A549 (cell line): Measurements from ENCODE around the gene TSC2. TPM values are rescaled to one million over a fixed set of nuclear protein-coding genes. Genes with fewer than 3 reads are reported as not detected.

Experiments used
- ATAC-seq, 2 experiments: fragments of 200-7000 bp in 1 of 2; fragments of >200 bp in 1 of 2; cut with Nextera tagmentation in 1 of 2; cut with Tn5 transposase in 1 of 2; 3 replicates each; pipeline versions ENCODE4 v1.8.0 to v1.9.1; 2018 to 2020; ENCODE audit warnings: mild to moderate bottlenecking in 1 of 2, moderate library complexity in 1 of 2
- CTCF ChIA-PET: fragments of 300-600 bp; sonication (Branson Sonifier 250); formaldehyde crosslinking; extraction: SDS; loops from one replicate; lab custom pipeline; 2021; ENCODE audit warnings: antibody characterized with exemption, inconsistent platforms; lab: Yijun Ruan, JAX
- POLR2A ChIA-PET: fragments of 350-600 bp; formaldehyde crosslinking; extraction: SDS; loops from one replicate; lab custom pipeline; 2021; ENCODE audit warnings: antibody characterized with exemption, inconsistent platforms; lab: Yijun Ruan, JAX
- DNase-seq, 2 experiments: peaks; one replicate each; pipeline versions ENCODE4 v3.0.0 to v3.0.0-alpha.2; 2011 to 2016; ENCODE audit warnings: low read depth in 1 of 2, low spot score in 1 of 2
- FAIRE-seq: peaks from 2 replicates; lab custom pipeline; 2011; peaks lifted over from hg19 to GRCh38; lab: Jason Lieb, UNC
- H3K27ac ChIP-seq, 2 experiments: fragments of >200 bp; sonication (Bioruptor Twin); formaldehyde crosslinking; 3 replicates each; pipeline ENCODE4 v1.5.1; 2016 to 2017
- H3K4me1 ChIP-seq: fragments of >200 bp; sonication (Bioruptor Twin); formaldehyde crosslinking; 3 replicates; pipeline ENCODE4 v1.6.1; 2016
- H3K4me2 ChIP-seq: fragments of >200 bp; sonication (Bioruptor Twin); formaldehyde crosslinking; 3 replicates; pipeline ENCODE4 v1.6.1; 2016
- H3K4me3 ChIP-seq: fragments of >200 bp; sonication (Bioruptor Twin); formaldehyde crosslinking; 3 replicates; pipeline ENCODE4 v1.5.1; 2016
- H3K9me3 ChIP-seq: fragments of >200 bp; sonication (Bioruptor Twin); formaldehyde crosslinking; 3 replicates; pipeline ENCODE4 v1.6.1; 2016
- BHLHE40 ChIP-seq: IDR thresholded peaks from 2 replicates; pipeline ENCODE4 v1.6.1; 2012; ENCODE audit warnings: low read depth, low read length, inconsistent platforms
- CHD2 ChIP-seq: fragments of 150-350 bp; IDR thresholded peaks from 2 replicates; pipeline ENCODE4 v1.6.1; 2014; ENCODE audit warnings: low read length; ENCODE audit not compliant: partially characterized antibody
- EHMT2 ChIP-seq: fragments of 200-600 bp; sonication (generic); IDR thresholded peaks from 2 replicates; pipeline ENCODE4 v1.6.1; 2016; ENCODE audit warnings: antibody characterized with exemption, low read depth, mild to moderate bottlenecking, moderate library complexity
- EP300 ChIP-seq, 2 experiments: fragments of >200 bp; sonication (Bioruptor Twin); formaldehyde crosslinking; IDR thresholded peaks; 2 replicates in 1 of 2; 3 replicates in 1 of 2; pipeline ENCODE4 v1.6.1; 2016 to 2017
- FOXS1 ChIP-seq: fragments of 250-450 bp; sonication (Bioruptor Pico); IDR thresholded peaks from 2 replicates; pipeline ENCODE4 v1.5.0; 2020; ENCODE audit warnings: mild to moderate bottlenecking, moderate library complexity
- HES2 ChIP-seq: fragments of >200 bp; sonication (Bioruptor Twin); formaldehyde crosslinking; IDR thresholded peaks from 2 replicates; pipeline ENCODE4 v1.6.1; 2016
- HEYL ChIP-seq: fragments of 250-450 bp; sonication (Bioruptor Pico); IDR thresholded peaks from 2 replicates; pipeline ENCODE4 v1.8.0; 2021; ENCODE audit warnings: mild to moderate bottlenecking, moderate library complexity
- HMGXB4 ChIP-seq: fragments of 250-450 bp; sonication (Bioruptor Pico); IDR thresholded peaks from 2 replicates; pipeline ENCODE4 v1.5.0; 2021; ENCODE audit warnings: mild to moderate bottlenecking, moderate library complexity, borderline replicate concordance
- HOXA7 ChIP-seq: fragments of 250-450 bp; sonication (Bioruptor Pico); IDR thresholded peaks from 2 replicates; pipeline ENCODE4 v1.5.0; 2020; ENCODE audit warnings: mild to moderate bottlenecking, moderate library complexity
- JUNB ChIP-seq: fragments of >200 bp; sonication (Bioruptor Twin); formaldehyde crosslinking; IDR thresholded peaks from 2 replicates; pipeline ENCODE4 v1.6.1; 2016
- KDM5A ChIP-seq: fragments of 200-600 bp; sonication (generic); IDR thresholded peaks from 2 replicates; pipeline ENCODE4 v1.6.1; 2016; ENCODE audit warnings: antibody characterized with exemption, mild to moderate bottlenecking
- MAFK ChIP-seq: fragments of 450-650 bp; IDR thresholded peaks from 2 replicates; pipeline ENCODE4 v1.6.1; 2014; ENCODE audit not compliant: partially characterized antibody
- MAZ ChIP-seq: fragments of 150-350 bp; IDR thresholded peaks from 2 replicates; pipeline ENCODE4 v1.6.1; 2014; ENCODE audit warnings: antibody characterized with exemption, low read depth, low read length, borderline replicate concordance
- NFE2L2 ChIP-seq: fragments of 150-350 bp; conservative IDR thresholded peaks from 2 replicates; pipeline ENCODE4 v1.6.1; 2014; ENCODE audit warnings: low read length
- PBX3 ChIP-seq: IDR thresholded peaks from 2 replicates; pipeline ENCODE4 v1.6.1; 2012
- PHF8 ChIP-seq: fragments of 200-600 bp; sonication (generic); IDR thresholded peaks from 2 replicates; pipeline ENCODE4 v1.6.1; 2016; ENCODE audit warnings: low read depth, mild to moderate bottlenecking, antibody characterized with exemption, moderate library complexity, borderline replicate concordance
- POLR2A ChIP-seq: IDR thresholded peaks from 2 replicates; pipeline ENCODE4 v1.6.1; 2012; ENCODE audit warnings: mild to moderate bottlenecking, low read length
- RARB ChIP-seq: fragments of 250-450 bp; sonication (Bioruptor Pico); IDR thresholded peaks from 2 replicates; pipeline ENCODE4 v1.8.0; 2021; ENCODE audit warnings: mild to moderate bottlenecking, moderate library complexity
- TFCP2L1 ChIP-seq: fragments of 250-450 bp; sonication (Bioruptor Pico); IDR thresholded peaks from 2 replicates; pipeline ENCODE4 v1.5.0; 2021; ENCODE audit warnings: mild to moderate bottlenecking
- ZFP36 ChIP-seq: fragments of 450-650 bp; IDR thresholded peaks from 2 replicates; pipeline ENCODE4 v1.6.1; 2014; ENCODE audit warnings: borderline replicate concordance; ENCODE audit not compliant: partially characterized antibody
- ZNF302 ChIP-seq: fragments of 250-450 bp; sonication (Bioruptor Pico); IDR thresholded peaks from 2 replicates; pipeline ENCODE4 v1.9.0; 2021; ENCODE audit warnings: inconsistent platforms, mild to moderate bottlenecking, moderate library complexity
- WGBS: methylation state at CpG from one replicate; pipeline ENCODE4 v1.1.6; 2017; ENCODE audit errors: missing lambda C conversion rate; 5-methylcytosine and 5-hydroxymethylcytosine counted together
- polyA plus RNA-seq, 4 experiments: library from polyadenylated mRNA; depleted of rRNA in 3 of 4; stranded (reverse); fragments of >200 nt; fragmentation: RNase III in 1 of 4; extraction: RNeasy Plus Mini Kit Qiagen cat#74134 plus additional on column Dnase treatment in 1 of 4; gene quantifications; 2 replicates in 3 of 4; 3 replicates in 1 of 4; pipeline ENCODE4 v1.2.3, GENCODE V29; 2011 to 2017
- TF ChIP-seq, protein P1 (sequence below): fragments of 250-450 bp; sonication (Bioruptor Pico); IDR thresholded peaks from 2 replicates; pipeline ENCODE4 v1.5.0; 2020; ENCODE audit warnings: low read depth, mild to moderate bottlenecking, moderate library complexity

The TSC2 gene
- polyA plus RNA-seq, 2 of the 4 experiments (the other 2 are of a cell fraction), result 32.6 to 47.3 TPM

DNA sequence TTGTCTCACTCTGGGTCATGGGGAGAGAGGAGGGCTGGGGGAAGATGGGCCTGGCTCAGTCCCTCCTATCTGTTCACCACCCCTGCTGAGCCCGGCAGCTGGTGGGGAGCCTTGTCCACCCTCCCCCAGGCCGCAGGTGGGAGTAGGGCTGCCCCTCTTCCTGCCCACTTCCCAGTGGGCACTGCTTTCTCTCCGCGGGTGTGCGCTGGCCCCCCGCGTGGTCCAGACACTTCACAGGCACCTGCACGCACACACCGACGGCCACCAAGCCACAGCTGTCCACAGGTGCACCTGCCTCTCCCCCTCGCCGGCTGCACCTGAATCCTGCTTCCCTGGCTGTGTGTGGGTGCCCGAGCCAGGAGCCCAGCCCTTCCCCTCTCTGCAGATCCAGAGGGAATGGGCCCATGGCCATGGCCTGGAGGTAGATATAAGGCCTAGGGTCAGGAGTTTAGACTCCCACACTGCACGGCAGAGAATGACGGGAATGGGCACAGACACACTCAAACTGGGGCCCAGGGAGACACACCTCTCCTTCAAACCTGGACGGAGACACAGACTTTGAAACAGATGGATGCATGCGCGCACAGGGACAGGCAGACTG is 19.1 kb upstream of the TSC2 start:
- Histone ChIP-seq H3K4me2 (peak overlapping the region; percentile 97; the same call in 2 of the 3 replicates), H3K4me3 (no peak overlapping the region), H3K9me3 (no peaks in the 10 kb centered on the region), H3K4me1 (peaks cover 34% of the 10 kb centered on the region), H3K27ac (peak overlapping the region in 1 of 2 experiments; percentile 88; a peak in 1 of 6 replicates)
- 92% methylated on average over 18 of the region's 18 CpGs for WGBS
- ChIA-PET CTCF (interaction anchor here (1.5 to 7.8 kb wide), 6 partner anchors 11 to 119 kb away, joined by 5 to 117 read pairs (median 11); partner anchors contain the start of gene PKD1), POLR2A (no interaction called here)
- no peak for TF ChIP-seq NFE2L2
- TF ChIP-seq PHF8, result no peak
- no peak for TF ChIP-seq HES2
- no peak for TF ChIP-seq EHMT2
- no peak for TF ChIP-seq BHLHE40
- TF ChIP-seq EP300 (IDR thresholded peaks at IDR 0.05), result no peak
- no peak for TF ChIP-seq FOXS1 (CRISPR knock-in tag)
- no peak for TF ChIP-seq CHD2
- no peak for TF ChIP-seq HMGXB4 (CRISPR knock-in tag)
- no peak for TF ChIP-seq JUNB
- no peak for TF ChIP-seq TFCP2L1 (CRISPR knock-in tag)
- TF ChIP-seq MAZ, result no peak
- TF ChIP-seq ZFP36, result no peak
- no peak for TF ChIP-seq HOXA7 (CRISPR knock-in tag)
- no peak for TF ChIP-seq POLR2A
- TF ChIP-seq HEYL (CRISPR knock-in tag), result no peak
- no peak for TF ChIP-seq ZNF302 (CRISPR knock-in tag)
- ATAC-seq (no peak), FAIRE-seq (no peak), DNase-seq (no peak)

- Histone ChIP-seq H3K4me3 (no peak overlapping the region), H3K9me3 (no peaks in the 10 kb centered on the region), H3K4me1 (peaks cover 33% of the 10 kb centered on the region), H3K4me2 (no peak overlapping the region), H3K27ac (peak overlapping the region in 1 of 2 experiments; percentile 56; a peak in 2 of 6 replicates)
- DNase-seq, result no peak
- CTCF ChIA-PET, result interaction anchor here (0.8 to 5.9 kb wide), 8 partner anchors 11 to 118 kb away, joined by 3 to 25 read pairs (median 10); no protein-coding TSS in a partner anchor
- 98% methylated on average over 8 of the region's 22 CpGs for WGBS
- no peak for FAIRE-seq
- TF ChIP-seq RARB (CRISPR knock-in tag), result no peak
- POLR2A ChIA-PET, result interaction anchor here (0.7 to 1.0 kb wide), 2 partner anchors 18 to 126 kb away, joined by 5 to 9 read pairs; partner anchors contain the start of genes NTHL1, TRAF7 and TSC2
- no peak for ATAC-seq
Measured at GRCh38 chr16:2029350-2029749, 18.4 kb upstream of the TSC2 start.

GRCh38 chr16:2030036-2030435 is 17.7 kb upstream of the TSC2 start:
- FAIRE-seq, result no peak
- ATAC-seq, result no peak
- Histone ChIP-seq H3K27ac (peak overlapping the region in 1 of 2 experiments; percentile 56; a peak in 3 of 6 replicates), H3K4me3 (no peak overlapping the region), H3K4me2 (no peak overlapping the region), H3K9me3 (no peaks in the 10 kb centered on the region), H3K4me1 (peaks cover 38% of the 10 kb centered on the region)
- ChIA-PET POLR2A (interaction anchor here (0.7 to 1.0 kb wide), 2 partner anchors 18 to 125 kb away, joined by 5 to 9 read pairs; partner anchors contain the start of genes NTHL1, TRAF7 and TSC2), CTCF (interaction anchor here (0.8 to 5.9 kb wide), 8 partner anchors 10 to 117 kb away, joined by 3 to 25 read pairs (median 10); no protein-coding TSS in a partner anchor)
- DNase-seq, result no peak
- 85% methylated on average over 6 of the region's 11 CpGs for WGBS
- TF ChIP-seq HOXA7 (CRISPR knock-in tag) (no peak), MAFK (no peak), HMGXB4 (CRISPR knock-in tag) (no peak), BHLHE40 (no peak), PBX3 (no peak), KDM5A (no peak)
- TF ChIP-seq, protein P1, sequence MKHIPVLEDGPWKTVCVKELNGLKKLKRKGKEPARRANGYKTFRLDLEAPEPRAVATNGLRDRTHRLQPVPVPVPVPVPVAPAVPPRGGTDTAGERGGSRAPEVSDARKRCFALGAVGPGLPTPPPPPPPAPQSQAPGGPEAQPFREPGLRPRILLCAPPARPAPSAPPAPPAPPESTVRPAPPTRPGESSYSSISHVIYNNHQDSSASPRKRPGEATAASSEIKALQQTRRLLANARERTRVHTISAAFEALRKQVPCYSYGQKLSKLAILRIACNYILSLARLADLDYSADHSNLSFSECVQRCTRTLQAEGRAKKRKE (CRISPR knock-in tag), result no peak
